GM12878 (cell line): Measurements from ENCODE around the gene CYTH2.

Experiments
- CEBPB ChIP-seq, 2 experiments: fragments of 150-350 bp in 1 of 2; IDR thresholded peaks; 2 replicates each; pipeline ENCODE4 v1.6.1; 2012 to 2014; ENCODE audit warnings: low read depth in 2 of 2, low read length in 2 of 2, borderline replicate concordance in 1 of 2, inconsistent platforms in 1 of 2
- CREB1 ChIP-seq: IDR thresholded peaks from 2 replicates; pipeline ENCODE4 v1.6.1; 2012; ENCODE audit warnings: low read depth, mild to moderate bottlenecking, inconsistent platforms
- FOXM1 ChIP-seq: IDR thresholded peaks from 2 replicates; pipeline ENCODE4 v1.6.1; 2012; ENCODE audit warnings: low read depth, mild to moderate bottlenecking, inconsistent platforms, low read length, moderate library complexity
- HDAC2 ChIP-seq: fragments of 200-600 bp; sonication (generic); IDR thresholded peaks from 2 replicates; pipeline ENCODE4 v1.6.1; 2017
- LARP7 ChIP-seq: fragments of 450-650 bp; IDR thresholded peaks from 2 replicates; pipeline ENCODE4 v1.6.1; 2017; ENCODE audit warnings: mild to moderate bottlenecking
- POLR2A ChIP-seq: IDR thresholded peaks from 2 replicates; pipeline ENCODE4 v1.6.1; 2011; ENCODE audit warnings: low read depth, mild to moderate bottlenecking, low read length
- SP1 ChIP-seq: IDR thresholded peaks from one replicate; pipeline ENCODE4 v1.6.1; 2011; ENCODE audit warnings: low read depth, low read length
- TAF1 ChIP-seq: IDR thresholded peaks from 2 replicates; pipeline ENCODE4 v1.6.1; 2011; ENCODE audit warnings: mild to moderate bottlenecking, low read depth, low read length, borderline replicate concordance
- YBX1 ChIP-seq: fragments of 450-650 bp; IDR thresholded peaks from 2 replicates; pipeline ENCODE4 v1.6.1; 2016; ENCODE audit warnings: antibody characterized with exemption
- TF ChIP-seq, protein P1 (sequence below), 3 experiments: IDR thresholded peaks in 2 of 3; conservative IDR thresholded peaks in 1 of 3; 2 replicates each; pipeline ENCODE4 v1.5.1; 2011; ENCODE audit warnings: low read depth in 3 of 3, low read length in 3 of 3, mild to moderate bottlenecking in 3 of 3, control low read depth in 2 of 3, moderate library complexity in 2 of 3, inconsistent platforms in 1 of 3, mixed read lengths in 1 of 3; ENCODE audit not compliant: control insufficient read depth in 2 of 3, insufficient read depth in 1 of 3; ENCODE audit errors: extremely low read depth in 1 of 3
- TF ChIP-seq, protein P2 (sequence below): fragments of 450-650 bp; formaldehyde crosslinking; IDR thresholded peaks from 2 replicates; pipeline ENCODE4 v1.4.0; 2020; ENCODE audit warnings: mild to moderate bottlenecking, moderate library complexity
- TF ChIP-seq, protein P3 (sequence below): fragments of 450-650 bp; IDR thresholded peaks from 2 replicates; pipeline ENCODE4 v1.6.1; 2017; ENCODE audit warnings: mild to moderate bottlenecking

DNA sequence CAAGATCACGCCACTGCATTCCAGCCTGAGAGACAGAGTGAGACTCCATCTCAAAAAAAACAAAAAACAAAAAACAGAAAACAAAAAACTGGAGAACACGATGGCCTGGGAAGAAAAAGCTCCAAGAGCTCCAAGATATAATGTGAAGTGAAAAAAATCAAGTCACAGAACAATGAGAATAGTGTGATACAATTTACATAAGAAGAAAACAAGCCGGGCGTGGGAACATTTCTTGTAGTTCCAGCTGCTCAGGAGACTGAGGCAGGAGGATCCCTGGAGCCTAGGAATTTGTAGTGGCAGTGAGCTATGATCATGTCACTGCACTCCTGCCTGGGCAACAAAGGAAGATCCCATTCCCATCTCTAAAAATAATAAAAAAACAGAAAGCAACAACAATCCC, 51.0 kb downstream of the CYTH2 start:
- TF ChIP-seq, protein P1, sequence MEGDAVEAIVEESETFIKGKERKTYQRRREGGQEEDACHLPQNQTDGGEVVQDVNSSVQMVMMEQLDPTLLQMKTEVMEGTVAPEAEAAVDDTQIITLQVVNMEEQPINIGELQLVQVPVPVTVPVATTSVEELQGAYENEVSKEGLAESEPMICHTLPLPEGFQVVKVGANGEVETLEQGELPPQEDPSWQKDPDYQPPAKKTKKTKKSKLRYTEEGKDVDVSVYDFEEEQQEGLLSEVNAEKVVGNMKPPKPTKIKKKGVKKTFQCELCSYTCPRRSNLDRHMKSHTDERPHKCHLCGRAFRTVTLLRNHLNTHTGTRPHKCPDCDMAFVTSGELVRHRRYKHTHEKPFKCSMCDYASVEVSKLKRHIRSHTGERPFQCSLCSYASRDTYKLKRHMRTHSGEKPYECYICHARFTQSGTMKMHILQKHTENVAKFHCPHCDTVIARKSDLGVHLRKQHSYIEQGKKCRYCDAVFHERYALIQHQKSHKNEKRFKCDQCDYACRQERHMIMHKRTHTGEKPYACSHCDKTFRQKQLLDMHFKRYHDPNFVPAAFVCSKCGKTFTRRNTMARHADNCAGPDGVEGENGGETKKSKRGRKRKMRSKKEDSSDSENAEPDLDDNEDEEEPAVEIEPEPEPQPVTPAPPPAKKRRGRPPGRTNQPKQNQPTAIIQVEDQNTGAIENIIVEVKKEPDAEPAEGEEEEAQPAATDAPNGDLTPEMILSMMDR (IDR thresholded peaks at IDR 0.05 in 2 of 3, conservative IDR thresholded peaks at IDR 0.05 in 1 of 3; ENCODE audit: control insufficient read depth in 2 of 3, extremely low read depth in 1 of 3, insufficient read depth in 1 of 3, low read depth in 3 of 3, low read length in 3 of 3): no peak
- TF ChIP-seq CEBPB (IDR thresholded peaks at IDR 0.05; ENCODE audit: borderline replicate concordance in 1 of 2, low read depth in 2 of 2, low read length in 2 of 2) (no peak), CREB1 (no peak), LARP7 (no peak), YBX1 (no peak), FOXM1 (no peak), HDAC2 (no peak), POLR2A (no peak), SP1 (no peak), TAF1 (no peak)
- TF ChIP-seq, protein P2, sequence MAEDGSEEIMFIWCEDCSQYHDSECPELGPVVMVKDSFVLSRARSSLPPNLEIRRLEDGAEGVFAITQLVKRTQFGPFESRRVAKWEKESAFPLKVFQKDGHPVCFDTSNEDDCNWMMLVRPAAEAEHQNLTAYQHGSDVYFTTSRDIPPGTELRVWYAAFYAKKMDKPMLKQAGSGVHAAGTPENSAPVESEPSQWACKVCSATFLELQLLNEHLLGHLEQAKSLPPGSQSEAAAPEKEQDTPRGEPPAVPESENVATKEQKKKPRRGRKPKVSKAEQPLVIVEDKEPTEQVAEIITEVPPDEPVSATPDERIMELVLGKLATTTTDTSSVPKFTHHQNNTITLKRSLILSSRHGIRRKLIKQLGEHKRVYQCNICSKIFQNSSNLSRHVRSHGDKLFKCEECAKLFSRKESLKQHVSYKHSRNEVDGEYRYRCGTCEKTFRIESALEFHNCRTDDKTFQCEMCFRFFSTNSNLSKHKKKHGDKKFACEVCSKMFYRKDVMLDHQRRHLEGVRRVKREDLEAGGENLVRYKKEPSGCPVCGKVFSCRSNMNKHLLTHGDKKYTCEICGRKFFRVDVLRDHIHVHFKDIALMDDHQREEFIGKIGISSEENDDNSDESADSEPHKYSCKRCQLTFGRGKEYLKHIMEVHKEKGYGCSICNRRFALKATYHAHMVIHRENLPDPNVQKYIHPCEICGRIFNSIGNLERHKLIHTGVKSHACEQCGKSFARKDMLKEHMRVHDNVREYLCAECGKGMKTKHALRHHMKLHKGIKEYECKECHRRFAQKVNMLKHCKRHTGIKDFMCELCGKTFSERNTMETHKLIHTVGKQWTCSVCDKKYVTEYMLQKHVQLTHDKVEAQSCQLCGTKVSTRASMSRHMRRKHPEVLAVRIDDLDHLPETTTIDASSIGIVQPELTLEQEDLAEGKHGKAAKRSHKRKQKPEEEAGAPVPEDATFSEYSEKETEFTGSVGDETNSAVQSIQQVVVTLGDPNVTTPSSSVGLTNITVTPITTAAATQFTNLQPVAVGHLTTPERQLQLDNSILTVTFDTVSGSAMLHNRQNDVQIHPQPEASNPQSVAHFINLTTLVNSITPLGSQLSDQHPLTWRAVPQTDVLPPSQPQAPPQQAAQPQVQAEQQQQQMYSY (CRISPR knock-in tag): no peak
- TF ChIP-seq, protein P3, sequence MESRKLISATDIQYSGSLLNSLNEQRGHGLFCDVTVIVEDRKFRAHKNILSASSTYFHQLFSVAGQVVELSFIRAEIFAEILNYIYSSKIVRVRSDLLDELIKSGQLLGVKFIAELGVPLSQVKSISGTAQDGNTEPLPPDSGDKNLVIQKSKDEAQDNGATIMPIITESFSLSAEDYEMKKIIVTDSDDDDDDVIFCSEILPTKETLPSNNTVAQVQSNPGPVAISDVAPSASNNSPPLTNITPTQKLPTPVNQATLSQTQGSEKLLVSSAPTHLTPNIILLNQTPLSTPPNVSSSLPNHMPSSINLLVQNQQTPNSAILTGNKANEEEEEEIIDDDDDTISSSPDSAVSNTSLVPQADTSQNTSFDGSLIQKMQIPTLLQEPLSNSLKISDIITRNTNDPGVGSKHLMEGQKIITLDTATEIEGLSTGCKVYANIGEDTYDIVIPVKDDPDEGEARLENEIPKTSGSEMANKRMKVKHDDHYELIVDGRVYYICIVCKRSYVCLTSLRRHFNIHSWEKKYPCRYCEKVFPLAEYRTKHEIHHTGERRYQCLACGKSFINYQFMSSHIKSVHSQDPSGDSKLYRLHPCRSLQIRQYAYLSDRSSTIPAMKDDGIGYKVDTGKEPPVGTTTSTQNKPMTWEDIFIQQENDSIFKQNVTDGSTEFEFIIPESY: no peak
